Esophagus muscularis mucosa (tissue), 3 donors: ENCODE results near the gene UNC13B.

Experiments used
- POLR2A ChIP-seq: fragments of 450-650 bp; IDR thresholded peaks from one replicate; pipeline ENCODE4 v1.6.1; 2017; ENCODE audit warnings: antibody characterized with exemption, moderate library complexity, mild to moderate bottlenecking, low read depth
- TF ChIP-seq, protein P1 (sequence below), 3 experiments: fragments of 200-600 bp in 2 of 3; fragments of 450-650 bp in 1 of 3; sonication (generic) in 2 of 3; IDR thresholded peaks; one replicate each; pipeline ENCODE4 v1.5.1; 2017 to 2019; ENCODE audit warnings: antibody characterized with exemption in 3 of 3, mild to moderate bottlenecking in 2 of 3, moderate library complexity in 1 of 3

DNA sequence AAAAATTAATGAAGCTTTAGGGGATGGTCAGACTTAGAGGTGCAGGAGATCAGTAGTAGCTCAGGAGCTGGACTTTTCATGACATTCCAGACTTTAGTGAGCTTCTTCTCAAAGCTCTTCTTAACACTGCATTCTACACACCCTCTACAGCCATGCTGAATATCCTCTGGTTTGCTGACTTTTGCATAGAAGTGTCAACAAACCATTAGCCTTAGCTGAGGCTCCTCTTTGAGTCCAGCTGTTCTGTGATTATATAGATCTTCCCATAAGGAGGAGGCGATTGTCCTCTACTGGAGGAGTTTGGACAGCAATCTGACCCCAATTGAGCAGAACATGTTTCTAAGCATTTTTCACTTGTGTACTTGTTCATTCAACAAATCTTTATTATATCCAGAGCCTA lies 253.1 kb downstream of the UNC13B start:
- TF ChIP-seq, protein P1, sequence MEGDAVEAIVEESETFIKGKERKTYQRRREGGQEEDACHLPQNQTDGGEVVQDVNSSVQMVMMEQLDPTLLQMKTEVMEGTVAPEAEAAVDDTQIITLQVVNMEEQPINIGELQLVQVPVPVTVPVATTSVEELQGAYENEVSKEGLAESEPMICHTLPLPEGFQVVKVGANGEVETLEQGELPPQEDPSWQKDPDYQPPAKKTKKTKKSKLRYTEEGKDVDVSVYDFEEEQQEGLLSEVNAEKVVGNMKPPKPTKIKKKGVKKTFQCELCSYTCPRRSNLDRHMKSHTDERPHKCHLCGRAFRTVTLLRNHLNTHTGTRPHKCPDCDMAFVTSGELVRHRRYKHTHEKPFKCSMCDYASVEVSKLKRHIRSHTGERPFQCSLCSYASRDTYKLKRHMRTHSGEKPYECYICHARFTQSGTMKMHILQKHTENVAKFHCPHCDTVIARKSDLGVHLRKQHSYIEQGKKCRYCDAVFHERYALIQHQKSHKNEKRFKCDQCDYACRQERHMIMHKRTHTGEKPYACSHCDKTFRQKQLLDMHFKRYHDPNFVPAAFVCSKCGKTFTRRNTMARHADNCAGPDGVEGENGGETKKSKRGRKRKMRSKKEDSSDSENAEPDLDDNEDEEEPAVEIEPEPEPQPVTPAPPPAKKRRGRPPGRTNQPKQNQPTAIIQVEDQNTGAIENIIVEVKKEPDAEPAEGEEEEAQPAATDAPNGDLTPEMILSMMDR (IDR thresholded peaks at IDR 0.05) = no peak
- TF ChIP-seq POLR2A = no peak
